Erythroblast (primary cell): Measurements from ENCODE around the gene PPP1R14C.

ENCODE experiments used
- GATA1 ChIP-seq: IDR thresholded peaks from 2 replicates; pipeline ENCODE4 v1.6.1; 2011; ENCODE audit warnings: low read depth, mild to moderate bottlenecking, control low read depth, low read length, moderate library complexity
- POLR2A ChIP-seq: IDR thresholded peaks from 2 replicates; pipeline ENCODE4 v1.6.1; 2011; ENCODE audit warnings: mild to moderate bottlenecking, low read length

GRCh38 chr6:150230832-150231524 is 88.1 kb downstream of the PPP1R14C start:
- TF ChIP-seq GATA1 (no peak), POLR2A (no peak)
